PFSK-1 (cell line): Measurements from ENCODE around the gene FAF2.

Source experiments
- FOXP2 ChIP-seq: optimal IDR thresholded peaks from 2 replicates; pipeline ENCODE3; 2011; ENCODE audit warnings: borderline replicate concordance, control low read depth, inconsistent platforms; ENCODE audit not compliant: insufficient read depth; ENCODE audit errors: extremely low read length, extremely low read depth
- POLR2AphosphoS5 ChIP-seq: IDR thresholded peaks from 2 replicates; pipeline ENCODE4 v1.6.1; 2012; ENCODE audit warnings: low read depth, mild to moderate bottlenecking, control low read depth, low read length, moderate library complexity
- SIN3A ChIP-seq: IDR thresholded peaks from 2 replicates; pipeline ENCODE4 v1.6.1; 2012; ENCODE audit warnings: mild to moderate bottlenecking, low read length, moderate library complexity, borderline replicate concordance; ENCODE audit not compliant: insufficient read depth
- TAF1 ChIP-seq: IDR thresholded peaks from 2 replicates; pipeline ENCODE4 v1.6.1; 2012; ENCODE audit warnings: low read length, control low read depth, borderline replicate concordance; ENCODE audit not compliant: insufficient read depth
- TF ChIP-seq, protein P1 (sequence below), 2 experiments: IDR thresholded peaks; 2 replicates each; pipeline versions ENCODE4 v1.6.1 to v1.8.0; 2011 to 2012; ENCODE audit warnings: low read depth in 2 of 2, low read length in 2 of 2, control low read depth in 1 of 2, inconsistent platforms in 1 of 2, mild to moderate bottlenecking in 1 of 2, moderate library complexity in 1 of 2; ENCODE audit not compliant: insufficient read depth in 1 of 2

The FAF2 gene

DNA sequence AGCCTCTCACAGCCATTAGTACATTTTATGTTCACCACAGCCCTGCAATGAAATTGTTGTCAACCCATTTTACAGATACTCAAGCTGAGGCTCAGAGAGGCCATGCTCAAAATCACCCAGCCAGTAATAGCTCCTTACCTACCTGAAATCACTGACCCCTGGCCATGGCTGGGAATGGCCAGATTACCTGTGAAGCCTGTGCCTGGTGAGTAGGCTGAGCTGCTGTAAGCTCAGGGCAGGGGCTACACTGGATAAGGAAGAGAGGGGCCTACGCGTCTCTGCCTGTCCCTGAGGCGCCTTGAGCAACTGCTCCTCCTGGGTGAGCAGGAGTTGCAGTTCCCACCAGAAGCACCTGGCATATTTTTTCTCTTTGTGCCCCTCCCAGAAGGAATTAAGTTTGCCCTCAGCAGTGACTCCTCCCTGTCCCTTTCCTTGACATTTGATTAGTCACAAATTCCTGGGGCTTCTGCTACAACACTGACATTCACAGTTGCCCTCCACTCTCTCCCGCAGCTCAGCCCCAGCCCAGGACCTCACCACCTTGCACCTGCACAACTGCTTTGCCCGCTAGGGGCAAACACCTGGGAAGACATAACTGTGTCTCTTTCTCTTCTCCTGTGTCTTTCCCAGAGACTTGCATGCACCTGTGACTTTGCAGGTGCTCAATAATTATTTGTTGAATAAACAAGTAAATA is 37.6 kb upstream of the FAF2 start:
- TF ChIP-seq FOXP2 (no peak), POLR2AphosphoS5 (no peak), SIN3A (no peak), TAF1 (no peak)
- TF ChIP-seq, protein P1, sequence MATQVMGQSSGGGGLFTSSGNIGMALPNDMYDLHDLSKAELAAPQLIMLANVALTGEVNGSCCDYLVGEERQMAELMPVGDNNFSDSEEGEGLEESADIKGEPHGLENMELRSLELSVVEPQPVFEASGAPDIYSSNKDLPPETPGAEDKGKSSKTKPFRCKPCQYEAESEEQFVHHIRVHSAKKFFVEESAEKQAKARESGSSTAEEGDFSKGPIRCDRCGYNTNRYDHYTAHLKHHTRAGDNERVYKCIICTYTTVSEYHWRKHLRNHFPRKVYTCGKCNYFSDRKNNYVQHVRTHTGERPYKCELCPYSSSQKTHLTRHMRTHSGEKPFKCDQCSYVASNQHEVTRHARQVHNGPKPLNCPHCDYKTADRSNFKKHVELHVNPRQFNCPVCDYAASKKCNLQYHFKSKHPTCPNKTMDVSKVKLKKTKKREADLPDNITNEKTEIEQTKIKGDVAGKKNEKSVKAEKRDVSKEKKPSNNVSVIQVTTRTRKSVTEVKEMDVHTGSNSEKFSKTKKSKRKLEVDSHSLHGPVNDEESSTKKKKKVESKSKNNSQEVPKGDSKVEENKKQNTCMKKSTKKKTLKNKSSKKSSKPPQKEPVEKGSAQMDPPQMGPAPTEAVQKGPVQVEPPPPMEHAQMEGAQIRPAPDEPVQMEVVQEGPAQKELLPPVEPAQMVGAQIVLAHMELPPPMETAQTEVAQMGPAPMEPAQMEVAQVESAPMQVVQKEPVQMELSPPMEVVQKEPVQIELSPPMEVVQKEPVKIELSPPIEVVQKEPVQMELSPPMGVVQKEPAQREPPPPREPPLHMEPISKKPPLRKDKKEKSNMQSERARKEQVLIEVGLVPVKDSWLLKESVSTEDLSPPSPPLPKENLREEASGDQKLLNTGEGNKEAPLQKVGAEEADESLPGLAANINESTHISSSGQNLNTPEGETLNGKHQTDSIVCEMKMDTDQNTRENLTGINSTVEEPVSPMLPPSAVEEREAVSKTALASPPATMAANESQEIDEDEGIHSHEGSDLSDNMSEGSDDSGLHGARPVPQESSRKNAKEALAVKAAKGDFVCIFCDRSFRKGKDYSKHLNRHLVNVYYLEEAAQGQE (IDR thresholded peaks at IDR 0.05; ENCODE audit: insufficient read depth in 1 of 2, low read depth in 2 of 2, low read length in 2 of 2): no peak

DNA sequence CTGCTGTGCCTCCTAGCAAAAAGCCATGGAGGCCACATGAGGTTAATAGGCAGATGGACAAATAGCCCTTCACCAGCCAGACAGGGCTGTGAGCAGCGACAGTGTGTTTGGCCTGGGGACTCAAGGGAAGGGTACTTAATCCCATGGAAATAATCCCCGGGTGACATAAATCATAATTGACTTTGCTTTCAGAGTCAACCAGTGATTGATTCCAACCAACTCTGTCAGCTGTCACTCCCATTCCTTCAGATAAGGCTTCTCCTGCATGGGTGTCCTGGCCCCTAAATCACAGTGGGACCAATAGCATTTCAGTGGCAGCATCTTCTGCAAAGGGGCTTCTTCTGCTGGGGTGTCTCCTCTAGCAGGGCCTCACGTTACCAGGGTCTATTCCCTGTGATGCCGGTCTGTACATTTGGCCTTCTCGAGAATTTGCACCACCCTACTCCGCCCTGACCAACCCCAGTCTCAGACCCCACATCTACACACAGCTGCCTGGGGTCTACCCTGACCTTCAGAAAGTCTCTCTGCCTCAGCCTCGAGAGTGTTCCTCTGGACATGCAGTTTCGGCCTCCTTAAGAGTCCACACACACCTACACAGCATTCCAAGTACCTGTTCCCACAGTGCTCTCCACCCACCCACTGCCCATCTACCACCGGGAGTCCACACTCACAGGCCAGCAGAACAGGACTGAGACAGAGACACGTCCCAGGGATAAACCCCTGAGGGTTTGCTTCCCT is 35.5 kb upstream of the FAF2 start:
- TF ChIP-seq, protein P1 (IDR thresholded peaks at IDR 0.05; ENCODE audit: insufficient read depth in 1 of 2, low read depth in 2 of 2, low read length in 2 of 2): no peak
- TF ChIP-seq FOXP2 (no peak), POLR2AphosphoS5 (no peak)

DNA sequence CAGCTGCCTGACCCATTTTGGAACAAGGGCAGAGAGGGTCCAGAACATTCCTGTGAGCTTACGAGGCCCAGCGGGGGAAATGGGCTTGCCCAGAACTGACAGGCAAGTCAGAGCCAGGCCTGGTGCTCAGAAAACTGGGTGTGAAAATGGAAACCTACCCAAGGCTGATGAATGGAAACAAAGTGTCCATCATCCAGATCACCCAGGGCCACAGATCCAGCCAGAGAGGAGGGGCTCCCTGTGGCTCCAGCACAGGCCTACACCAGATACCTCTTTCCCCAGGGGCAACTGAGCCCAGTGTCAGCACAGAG is 35.0 kb upstream of the FAF2 start:
- no peak for TF ChIP-seq POLR2AphosphoS5
- TF ChIP-seq, protein P1 (IDR thresholded peaks at IDR 0.05; ENCODE audit: insufficient read depth in 1 of 2, low read depth in 2 of 2, low read length in 2 of 2): no peak
- no peak for TF ChIP-seq TAF1
- TF ChIP-seq FOXP2: no peak
- no peak for TF ChIP-seq SIN3A

DNA sequence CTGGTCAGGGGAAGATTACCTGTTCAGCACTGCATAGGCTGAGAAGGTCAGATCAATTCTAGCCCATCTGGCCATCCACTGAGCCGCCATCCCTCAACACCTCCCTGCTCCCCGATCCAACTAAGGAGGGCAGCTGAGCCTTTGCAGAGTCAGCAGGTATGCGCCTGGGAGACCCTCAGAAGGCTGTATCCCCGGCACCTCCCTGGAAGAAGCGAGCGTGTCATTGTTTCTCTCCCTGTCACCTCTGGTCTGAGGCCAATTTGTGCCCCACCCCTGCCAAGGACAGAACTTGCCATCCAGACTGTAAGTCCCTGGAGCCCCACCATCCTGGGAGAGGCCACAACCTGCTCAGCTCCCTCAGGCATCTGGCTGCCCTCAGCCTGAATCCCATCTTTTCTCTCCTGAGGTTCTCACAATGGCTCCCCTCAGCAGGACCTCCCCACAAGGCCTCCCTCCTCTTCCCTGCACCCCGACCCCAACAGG is 34.4 kb upstream of the FAF2 start:
- TF ChIP-seq TAF1 (no peak), POLR2AphosphoS5 (no peak), SIN3A (no peak), FOXP2 (no peak)
- TF ChIP-seq, protein P1 (IDR thresholded peaks at IDR 0.05; ENCODE audit: insufficient read depth in 1 of 2, low read depth in 2 of 2, low read length in 2 of 2): no peak

DNA sequence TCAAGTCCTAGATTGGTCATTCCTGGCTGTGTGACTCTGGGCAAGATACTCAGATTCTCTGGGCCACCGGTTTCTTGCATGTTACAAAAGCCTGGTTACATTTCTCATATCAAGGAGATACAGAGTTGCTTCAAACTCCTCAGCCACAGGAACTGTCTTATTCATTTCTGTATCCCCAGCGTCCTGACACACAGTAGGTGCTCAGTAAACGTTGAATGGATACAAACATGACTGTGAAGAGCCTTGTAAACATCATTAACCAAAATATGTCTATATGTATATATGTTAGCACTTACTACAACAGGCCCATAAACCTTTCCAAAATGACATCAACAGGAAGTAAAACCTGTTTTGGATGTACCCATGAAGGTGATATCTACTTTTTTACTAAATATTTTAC is 33.5 kb upstream of the FAF2 start:
- no peak for TF ChIP-seq TAF1
- TF ChIP-seq FOXP2: no peak
- TF ChIP-seq POLR2AphosphoS5: no peak
- TF ChIP-seq, protein P1 (IDR thresholded peaks at IDR 0.05; ENCODE audit: insufficient read depth in 1 of 2, low read depth in 2 of 2, low read length in 2 of 2): no peak
- TF ChIP-seq SIN3A: no peak
